Liver (tissue), 3 donors: ENCODE results near the gene ZIK1.

Source experiments
- FOXA1 ChIP-seq: IDR thresholded peaks from 2 replicates; pipeline ENCODE4 v1.6.1; 2016; ENCODE audit warnings: antibody characterized with exemption
- JUND ChIP-seq, 2 donors: IDR thresholded peaks; 2 replicates each; pipeline ENCODE4 v1.6.1; 2016; ENCODE audit warnings: antibody characterized with exemption in 2 of 2
- RAD21 ChIP-seq, 2 donors: IDR thresholded peaks; 2 replicates each; pipeline ENCODE4 v1.6.1; 2016; ENCODE audit warnings: antibody characterized with exemption in 2 of 2, mild to moderate bottlenecking in 2 of 2
- TF ChIP-seq, protein P1 (sequence below): fragments of 150-350 bp; IDR thresholded peaks from 2 replicates; pipeline ENCODE4 v1.5.1; 2017; ENCODE audit warnings: improper control_type of control experiment, low read depth, low read length; ENCODE audit not compliant: missing input control
- TF ChIP-seq, protein P2 (sequence below): IDR thresholded peaks from 2 replicates; pipeline ENCODE4 v1.6.1; 2016; ENCODE audit warnings: antibody characterized with exemption
- TF ChIP-seq, protein P3 (sequence below): IDR thresholded peaks from 2 replicates; pipeline ENCODE4 v1.6.1; 2016; ENCODE audit warnings: antibody characterized with exemption, mild to moderate bottlenecking
- TF ChIP-seq, protein P4 (sequence below): IDR thresholded peaks from 2 replicates; pipeline ENCODE4 v1.6.1; 2016; ENCODE audit warnings: antibody characterized with exemption
- donor health status: healthy.
- donor health status: healthy.

DNA sequence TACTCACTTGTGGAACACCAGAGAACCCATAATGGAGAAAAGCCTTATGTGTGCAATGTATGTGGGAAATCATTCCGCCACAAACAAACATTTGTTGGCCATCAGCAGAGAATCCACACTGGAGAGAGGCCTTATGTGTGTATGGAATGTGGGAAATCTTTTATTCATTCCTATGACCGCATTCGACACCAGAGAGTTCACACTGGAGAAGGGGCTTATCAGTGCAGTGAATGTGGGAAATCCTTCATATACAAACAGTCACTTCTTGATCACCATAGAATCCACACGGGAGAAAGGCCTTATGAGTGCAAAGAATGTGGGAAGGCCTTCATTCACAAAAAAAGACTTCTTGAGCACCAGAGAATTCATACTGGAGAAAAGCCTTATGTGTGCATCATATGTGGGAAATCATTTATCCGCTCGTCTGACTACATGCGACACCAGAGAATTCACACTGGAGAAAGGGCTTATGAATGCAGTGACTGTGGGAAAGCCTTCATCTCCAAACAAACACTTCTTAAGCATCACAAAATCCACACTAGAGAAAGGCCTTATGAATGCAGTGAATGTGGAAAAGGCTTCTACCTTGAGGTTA lies 45.9 kb upstream of the ZIK1 start:
- TF ChIP-seq, protein P1, sequence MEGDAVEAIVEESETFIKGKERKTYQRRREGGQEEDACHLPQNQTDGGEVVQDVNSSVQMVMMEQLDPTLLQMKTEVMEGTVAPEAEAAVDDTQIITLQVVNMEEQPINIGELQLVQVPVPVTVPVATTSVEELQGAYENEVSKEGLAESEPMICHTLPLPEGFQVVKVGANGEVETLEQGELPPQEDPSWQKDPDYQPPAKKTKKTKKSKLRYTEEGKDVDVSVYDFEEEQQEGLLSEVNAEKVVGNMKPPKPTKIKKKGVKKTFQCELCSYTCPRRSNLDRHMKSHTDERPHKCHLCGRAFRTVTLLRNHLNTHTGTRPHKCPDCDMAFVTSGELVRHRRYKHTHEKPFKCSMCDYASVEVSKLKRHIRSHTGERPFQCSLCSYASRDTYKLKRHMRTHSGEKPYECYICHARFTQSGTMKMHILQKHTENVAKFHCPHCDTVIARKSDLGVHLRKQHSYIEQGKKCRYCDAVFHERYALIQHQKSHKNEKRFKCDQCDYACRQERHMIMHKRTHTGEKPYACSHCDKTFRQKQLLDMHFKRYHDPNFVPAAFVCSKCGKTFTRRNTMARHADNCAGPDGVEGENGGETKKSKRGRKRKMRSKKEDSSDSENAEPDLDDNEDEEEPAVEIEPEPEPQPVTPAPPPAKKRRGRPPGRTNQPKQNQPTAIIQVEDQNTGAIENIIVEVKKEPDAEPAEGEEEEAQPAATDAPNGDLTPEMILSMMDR, result no peak
- TF ChIP-seq, protein P2, sequence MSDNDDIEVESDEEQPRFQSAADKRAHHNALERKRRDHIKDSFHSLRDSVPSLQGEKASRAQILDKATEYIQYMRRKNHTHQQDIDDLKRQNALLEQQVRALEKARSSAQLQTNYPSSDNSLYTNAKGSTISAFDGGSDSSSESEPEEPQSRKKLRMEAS, result no peak
- TF ChIP-seq, protein P3, sequence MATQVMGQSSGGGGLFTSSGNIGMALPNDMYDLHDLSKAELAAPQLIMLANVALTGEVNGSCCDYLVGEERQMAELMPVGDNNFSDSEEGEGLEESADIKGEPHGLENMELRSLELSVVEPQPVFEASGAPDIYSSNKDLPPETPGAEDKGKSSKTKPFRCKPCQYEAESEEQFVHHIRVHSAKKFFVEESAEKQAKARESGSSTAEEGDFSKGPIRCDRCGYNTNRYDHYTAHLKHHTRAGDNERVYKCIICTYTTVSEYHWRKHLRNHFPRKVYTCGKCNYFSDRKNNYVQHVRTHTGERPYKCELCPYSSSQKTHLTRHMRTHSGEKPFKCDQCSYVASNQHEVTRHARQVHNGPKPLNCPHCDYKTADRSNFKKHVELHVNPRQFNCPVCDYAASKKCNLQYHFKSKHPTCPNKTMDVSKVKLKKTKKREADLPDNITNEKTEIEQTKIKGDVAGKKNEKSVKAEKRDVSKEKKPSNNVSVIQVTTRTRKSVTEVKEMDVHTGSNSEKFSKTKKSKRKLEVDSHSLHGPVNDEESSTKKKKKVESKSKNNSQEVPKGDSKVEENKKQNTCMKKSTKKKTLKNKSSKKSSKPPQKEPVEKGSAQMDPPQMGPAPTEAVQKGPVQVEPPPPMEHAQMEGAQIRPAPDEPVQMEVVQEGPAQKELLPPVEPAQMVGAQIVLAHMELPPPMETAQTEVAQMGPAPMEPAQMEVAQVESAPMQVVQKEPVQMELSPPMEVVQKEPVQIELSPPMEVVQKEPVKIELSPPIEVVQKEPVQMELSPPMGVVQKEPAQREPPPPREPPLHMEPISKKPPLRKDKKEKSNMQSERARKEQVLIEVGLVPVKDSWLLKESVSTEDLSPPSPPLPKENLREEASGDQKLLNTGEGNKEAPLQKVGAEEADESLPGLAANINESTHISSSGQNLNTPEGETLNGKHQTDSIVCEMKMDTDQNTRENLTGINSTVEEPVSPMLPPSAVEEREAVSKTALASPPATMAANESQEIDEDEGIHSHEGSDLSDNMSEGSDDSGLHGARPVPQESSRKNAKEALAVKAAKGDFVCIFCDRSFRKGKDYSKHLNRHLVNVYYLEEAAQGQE, result no peak
- TF ChIP-seq RAD21 (IDR thresholded peaks at IDR 0.05) (no peak), FOXA1 (no peak), JUND (IDR thresholded peaks at IDR 0.05) (no peak)
- TF ChIP-seq, protein P4, sequence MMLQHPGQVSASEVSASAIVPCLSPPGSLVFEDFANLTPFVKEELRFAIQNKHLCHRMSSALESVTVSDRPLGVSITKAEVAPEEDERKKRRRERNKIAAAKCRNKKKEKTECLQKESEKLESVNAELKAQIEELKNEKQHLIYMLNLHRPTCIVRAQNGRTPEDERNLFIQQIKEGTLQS, result no peak
